HepG2 (cell line): Measurements from ENCODE around the gene HP1BP3. TPM values are rescaled to one million over a fixed set of nuclear protein-coding genes. Genes with fewer than 3 reads are reported as not detected.

Source experiments
- ADNP ChIP-seq: sonication (generic); formaldehyde crosslinking; IDR thresholded peaks from 2 replicates; pipeline ENCODE4 v1.4.0; 2020; ENCODE audit warnings: missing genetic modification reagents
- ATAD3A ChIP-seq: sonication (generic); formaldehyde crosslinking; IDR thresholded peaks from 2 replicates; pipeline ENCODE4 v1.4.0; 2020; ENCODE audit warnings: missing genetic modification reagents
- CBX5 ChIP-seq: sonication (generic); formaldehyde crosslinking; IDR thresholded peaks from 2 replicates; pipeline ENCODE4 v1.4.0; 2020; ENCODE audit warnings: missing genetic modification reagents, borderline replicate concordance
- ELF3 ChIP-seq: IDR thresholded peaks from 2 replicates; pipeline ENCODE4 v1.6.1; 2016; ENCODE audit warnings: missing genetic modification reagents, missing compliant biosample characterization
- HIVEP1 ChIP-seq: sonication (generic); formaldehyde crosslinking; IDR thresholded peaks from 2 replicates; pipeline ENCODE4 v1.4.0; 2020; ENCODE audit warnings: mild to moderate bottlenecking, missing genetic modification reagents
- HNRNPL ChIP-seq: fragments of 200-400 bp; formaldehyde crosslinking; IDR thresholded peaks from 2 replicates; pipeline ENCODE4 v1.6.1; 2017; ENCODE audit warnings: mild to moderate bottlenecking, low read depth, low read length
- MAZ ChIP-seq, 2 experiments: sonication (generic) in 1 of 2; formaldehyde crosslinking in 1 of 2; IDR thresholded peaks; 2 replicates each; pipeline versions ENCODE4 v1.5.0 to v1.6.1; 2012 to 2020; ENCODE audit warnings: low read depth in 2 of 2, mild to moderate bottlenecking in 2 of 2, borderline replicate concordance in 1 of 2, improper control_type of control experiment in 1 of 2, low read length in 1 of 2, missing genetic modification reagents in 1 of 2, moderate library complexity in 1 of 2
- MXI1 ChIP-seq: IDR thresholded peaks from 3 replicates; pipeline ENCODE4 v1.6.1; 2012; ENCODE audit warnings: low read depth, low read length, inconsistent platforms, borderline replicate concordance
- SAP130 ChIP-seq: IDR thresholded peaks from 2 replicates; pipeline ENCODE4 v1.6.1; 2016; ENCODE audit warnings: low read depth
- STAT5B ChIP-seq: sonication (generic); formaldehyde crosslinking; IDR thresholded peaks from 2 replicates; pipeline ENCODE4 v1.4.0; 2020; ENCODE audit warnings: missing genetic modification reagents
- YEATS2 ChIP-seq: sonication (generic); formaldehyde crosslinking; IDR thresholded peaks from 2 replicates; pipeline ENCODE4 v1.4.0; 2020; ENCODE audit warnings: missing genetic modification reagents, borderline replicate concordance
- ZEB1 ChIP-seq: IDR thresholded peaks from 2 replicates; pipeline ENCODE4 v1.6.1; 2012; ENCODE audit warnings: mild to moderate bottlenecking, low read depth, inconsistent platforms; ENCODE audit not compliant: insufficient replicate concordance
- ZMYM3 ChIP-seq: sonication (generic); formaldehyde crosslinking; IDR thresholded peaks from 2 replicates; pipeline ENCODE4 v1.5.1; 2020; ENCODE audit warnings: mild to moderate bottlenecking, missing genetic modification reagents
- ZNF501 ChIP-seq: sonication (generic); formaldehyde crosslinking; IDR thresholded peaks from 2 replicates; pipeline ENCODE4 v1.5.1; 2020; ENCODE audit warnings: mild to moderate bottlenecking, moderate library complexity, missing genetic modification reagents
- ZNF724P ChIP-seq: sonication (generic); formaldehyde crosslinking; IDR thresholded peaks from 2 replicates; pipeline ENCODE4 v1.8.0; 2022; ENCODE audit warnings: missing genetic modification reagents, borderline replicate concordance
- ZNF768 ChIP-seq: sonication (generic); formaldehyde crosslinking; IDR thresholded peaks from 2 replicates; pipeline ENCODE4 v1.4.0; 2020; ENCODE audit warnings: missing genetic modification reagents
- ZNF775 ChIP-seq: sonication (generic); formaldehyde crosslinking; IDR thresholded peaks from 2 replicates; pipeline ENCODE4 v1.4.0; 2020; ENCODE audit warnings: missing genetic modification reagents, mild to moderate bottlenecking, moderate library complexity, borderline replicate concordance
- polyA plus RNA-seq, 8 experiments: library from polyadenylated mRNA; depleted of rRNA in 3 of 8; stranded (reverse) in 7 of 8; unstranded in 1 of 8; fragments of >200 nt; fragmentation: Illumina TruSeq in 4 of 8; extraction: Trizol in 4 of 8; gene quantifications; 2 replicates each; pipeline versions ENCODE4 v1.2.1 to v1.2.3, GENCODE V29; 2011 to 2016; ENCODE audit warnings: low read depth in 4 of 8, missing spikeins in 1 of 8, mixed read lengths in 1 of 8; ENCODE audit not compliant: insufficient read depth in 1 of 8
- total RNA-seq, 5 experiments: library from RNA; depleted of rRNA; stranded (reverse); fragments of >200 nt; fragmentation: Illumina TruSeq; extraction: Trizol; gene quantifications; 2 replicates each; pipeline ENCODE4 v1.2.3, GENCODE V29; 2016; ENCODE audit warnings: low read depth in 1 of 5
- TF ChIP-seq, protein P1 (sequence below): sonication (generic); formaldehyde crosslinking; IDR thresholded peaks from 2 replicates; pipeline ENCODE4 v1.4.0; 2020; ENCODE audit warnings: missing genetic modification reagents
- TF ChIP-seq, protein P2 (sequence below): IDR thresholded peaks from 2 replicates; pipeline ENCODE4 v1.6.1; 2016; ENCODE audit warnings: mild to moderate bottlenecking
- TF ChIP-seq, protein P3 (sequence below): IDR thresholded peaks from 2 replicates; pipeline ENCODE4 v1.6.1; 2016; ENCODE audit warnings: low read depth, borderline replicate concordance
- TF ChIP-seq, protein P4 (sequence below): sonication (generic); formaldehyde crosslinking; IDR thresholded peaks from 2 replicates; pipeline ENCODE4; 2020; ENCODE audit warnings: missing genetic modification reagents, mild to moderate bottlenecking, borderline replicate concordance
- TF ChIP-seq, protein P5 (sequence below): sonication (generic); formaldehyde crosslinking; IDR thresholded peaks from 2 replicates; pipeline ENCODE4 v1.5.1; 2020; ENCODE audit warnings: mild to moderate bottlenecking, moderate library complexity, missing genetic modification reagents

The HP1BP3 gene
- total and polyA plus RNA-seq, 2 of the 13 experiments (the other 11 are each of a cell fraction or from before 2014, with no cell fraction given): 98.5 to 137 TPM

DNA sequence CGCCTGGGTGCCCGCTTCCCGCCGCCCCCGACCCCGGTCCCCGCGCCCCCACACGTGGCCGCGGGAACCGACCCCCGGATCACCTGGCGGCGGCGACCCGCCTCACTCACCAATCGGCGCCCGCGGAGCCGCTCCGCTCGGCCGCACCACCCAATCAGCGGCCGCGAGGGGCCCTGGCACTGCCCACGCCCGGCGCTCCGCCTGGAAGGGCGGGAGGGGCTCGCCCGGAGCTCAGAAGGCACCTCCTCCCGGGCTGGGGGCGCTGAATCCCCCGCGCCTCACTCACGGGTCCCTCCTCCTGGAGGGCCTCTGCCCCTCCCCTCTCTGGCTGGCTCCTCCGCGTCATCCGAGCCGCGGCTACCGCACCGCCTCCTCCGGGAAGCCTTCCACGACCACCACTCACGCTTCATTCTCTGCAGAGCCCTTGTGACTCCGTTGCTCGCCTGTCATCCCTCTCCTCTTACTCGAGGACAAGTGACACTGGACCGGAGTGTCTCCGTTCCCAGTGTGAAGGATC lies 55.0 kb downstream of the HP1BP3 start (continued):
- peak; percentile 68 for TF ChIP-seq MAZ (IDR thresholded peaks at IDR 0.05; ENCODE audit: borderline replicate concordance, low read depth, low read length)
- peak; percentile 5; the same call in 1 of the 2 replicates for TF ChIP-seq MAZ (CRISPR knock-in tag; IDR thresholded peaks at IDR 0.05; ENCODE audit: low read depth)
- peak; percentile 58; the same call in 1 of the 2 replicates for TF ChIP-seq HNRNPL
- TF ChIP-seq YEATS2: no peak
- TF ChIP-seq ZNF775 (CRISPR knock-in tag): no peak
- peak; percentile 68; the same call in 1 of the 2 replicates for TF ChIP-seq HIVEP1 (CRISPR knock-in tag)
- TF ChIP-seq ZNF724P: 0 out of 2 replicates have a peak, but pooled peaks have one; percentile 29
- TF ChIP-seq STAT5B (CRISPR knock-in tag): no peak
- no peak for TF ChIP-seq ATAD3A (CRISPR knock-in tag)
- TF ChIP-seq ZEB1: peak; percentile 23
- TF ChIP-seq, protein P1, sequence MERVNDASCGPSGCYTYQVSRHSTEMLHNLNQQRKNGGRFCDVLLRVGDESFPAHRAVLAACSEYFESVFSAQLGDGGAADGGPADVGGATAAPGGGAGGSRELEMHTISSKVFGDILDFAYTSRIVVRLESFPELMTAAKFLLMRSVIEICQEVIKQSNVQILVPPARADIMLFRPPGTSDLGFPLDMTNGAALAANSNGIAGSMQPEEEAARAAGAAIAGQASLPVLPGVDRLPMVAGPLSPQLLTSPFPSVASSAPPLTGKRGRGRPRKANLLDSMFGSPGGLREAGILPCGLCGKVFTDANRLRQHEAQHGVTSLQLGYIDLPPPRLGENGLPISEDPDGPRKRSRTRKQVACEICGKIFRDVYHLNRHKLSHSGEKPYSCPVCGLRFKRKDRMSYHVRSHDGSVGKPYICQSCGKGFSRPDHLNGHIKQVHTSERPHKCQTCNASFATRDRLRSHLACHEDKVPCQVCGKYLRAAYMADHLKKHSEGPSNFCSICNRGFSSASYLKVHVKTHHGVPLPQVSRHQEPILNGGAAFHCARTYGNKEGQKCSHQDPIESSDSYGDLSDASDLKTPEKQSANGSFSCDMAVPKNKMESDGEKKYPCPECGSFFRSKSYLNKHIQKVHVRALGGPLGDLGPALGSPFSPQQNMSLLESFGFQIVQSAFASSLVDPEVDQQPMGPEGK (CRISPR knock-in tag): peak; percentile 57
- TF ChIP-seq, protein P2, sequence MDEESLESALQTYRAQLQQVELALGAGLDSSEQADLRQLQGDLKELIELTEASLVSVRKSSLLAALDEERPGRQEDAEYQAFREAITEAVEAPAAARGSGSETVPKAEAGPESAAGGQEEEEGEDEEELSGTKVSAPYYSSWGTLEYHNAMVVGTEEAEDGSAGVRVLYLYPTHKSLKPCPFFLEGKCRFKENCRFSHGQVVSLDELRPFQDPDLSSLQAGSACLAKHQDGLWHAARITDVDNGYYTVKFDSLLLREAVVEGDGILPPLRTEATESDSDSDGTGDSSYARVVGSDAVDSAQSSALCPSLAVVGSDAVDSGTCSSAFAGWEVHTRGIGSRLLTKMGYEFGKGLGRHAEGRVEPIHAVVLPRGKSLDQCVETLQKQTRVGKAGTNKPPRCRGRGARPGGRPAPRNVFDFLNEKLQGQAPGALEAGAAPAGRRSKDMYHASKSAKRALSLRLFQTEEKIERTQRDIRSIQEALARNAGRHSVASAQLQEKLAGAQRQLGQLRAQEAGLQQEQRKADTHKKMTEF (CRISPR knock-in tag): peak; percentile 32; the same call in 1 of the 2 replicates
- TF ChIP-seq SAP130 (CRISPR knock-in tag): peak; percentile 57
- peak; percentile 99 for TF ChIP-seq ZMYM3 (CRISPR knock-in tag)
- 0 out of 2 replicates have a peak, but pooled peaks have one; percentile 27 for TF ChIP-seq CBX5 (CRISPR knock-in tag)
- no peak for TF ChIP-seq ZNF501
- 0 out of 2 replicates have a peak, but pooled peaks have one; percentile 25 for TF ChIP-seq ELF3 (CRISPR knock-in tag)
- peak; percentile 25; the same call in 1 of the 3 replicates for TF ChIP-seq MXI1
- TF ChIP-seq, protein P3, sequence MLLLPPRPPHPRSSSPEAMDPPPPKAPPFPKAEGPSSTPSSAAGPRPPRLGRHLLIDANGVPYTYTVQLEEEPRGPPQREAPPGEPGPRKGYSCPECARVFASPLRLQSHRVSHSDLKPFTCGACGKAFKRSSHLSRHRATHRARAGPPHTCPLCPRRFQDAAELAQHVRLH (CRISPR knock-in tag): peak; percentile 62; the same call in 1 of the 2 replicates
- TF ChIP-seq, protein P4, sequence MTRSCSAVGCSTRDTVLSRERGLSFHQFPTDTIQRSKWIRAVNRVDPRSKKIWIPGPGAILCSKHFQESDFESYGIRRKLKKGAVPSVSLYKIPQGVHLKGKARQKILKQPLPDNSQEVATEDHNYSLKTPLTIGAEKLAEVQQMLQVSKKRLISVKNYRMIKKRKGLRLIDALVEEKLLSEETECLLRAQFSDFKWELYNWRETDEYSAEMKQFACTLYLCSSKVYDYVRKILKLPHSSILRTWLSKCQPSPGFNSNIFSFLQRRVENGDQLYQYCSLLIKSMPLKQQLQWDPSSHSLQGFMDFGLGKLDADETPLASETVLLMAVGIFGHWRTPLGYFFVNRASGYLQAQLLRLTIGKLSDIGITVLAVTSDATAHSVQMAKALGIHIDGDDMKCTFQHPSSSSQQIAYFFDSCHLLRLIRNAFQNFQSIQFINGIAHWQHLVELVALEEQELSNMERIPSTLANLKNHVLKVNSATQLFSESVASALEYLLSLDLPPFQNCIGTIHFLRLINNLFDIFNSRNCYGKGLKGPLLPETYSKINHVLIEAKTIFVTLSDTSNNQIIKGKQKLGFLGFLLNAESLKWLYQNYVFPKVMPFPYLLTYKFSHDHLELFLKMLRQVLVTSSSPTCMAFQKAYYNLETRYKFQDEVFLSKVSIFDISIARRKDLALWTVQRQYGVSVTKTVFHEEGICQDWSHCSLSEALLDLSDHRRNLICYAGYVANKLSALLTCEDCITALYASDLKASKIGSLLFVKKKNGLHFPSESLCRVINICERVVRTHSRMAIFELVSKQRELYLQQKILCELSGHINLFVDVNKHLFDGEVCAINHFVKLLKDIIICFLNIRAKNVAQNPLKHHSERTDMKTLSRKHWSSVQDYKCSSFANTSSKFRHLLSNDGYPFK (CRISPR knock-in tag): no peak
- TF ChIP-seq, protein P5, sequence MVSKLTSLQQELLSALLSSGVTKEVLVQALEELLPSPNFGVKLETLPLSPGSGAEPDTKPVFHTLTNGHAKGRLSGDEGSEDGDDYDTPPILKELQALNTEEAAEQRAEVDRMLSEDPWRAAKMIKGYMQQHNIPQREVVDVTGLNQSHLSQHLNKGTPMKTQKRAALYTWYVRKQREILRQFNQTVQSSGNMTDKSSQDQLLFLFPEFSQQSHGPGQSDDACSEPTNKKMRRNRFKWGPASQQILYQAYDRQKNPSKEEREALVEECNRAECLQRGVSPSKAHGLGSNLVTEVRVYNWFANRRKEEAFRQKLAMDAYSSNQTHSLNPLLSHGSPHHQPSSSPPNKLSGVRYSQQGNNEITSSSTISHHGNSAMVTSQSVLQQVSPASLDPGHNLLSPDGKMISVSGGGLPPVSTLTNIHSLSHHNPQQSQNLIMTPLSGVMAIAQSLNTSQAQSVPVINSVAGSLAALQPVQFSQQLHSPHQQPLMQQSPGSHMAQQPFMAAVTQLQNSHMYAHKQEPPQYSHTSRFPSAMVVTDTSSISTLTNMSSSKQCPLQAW (CRISPR knock-in tag): peak; percentile 26; the same call in 1 of the 2 replicates
- peak; percentile 91 for TF ChIP-seq ADNP
- TF ChIP-seq ZNF768 (CRISPR knock-in tag): peak; percentile 47; the same call in 1 of the 2 replicates
